HepG2 (cell line): ENCODE results near the gene CPLANE1. TPM values are rescaled to one million over a fixed set of nuclear protein-coding genes. Genes with fewer than 3 reads are reported as not detected.
A peak's percentile ranks its signal among the peaks of the same experiment; 100 is the strongest.

Experiments
- ATAC-seq: fragments of 200-7000 bp; cut with Tn5 transposase; 3 replicates; pipeline ENCODE4 v1.9.1; 2020; ENCODE audit warnings: mild to moderate bottlenecking, moderate library complexity
- BruUV-seq: library from RNA; stranded (reverse); fragments of 400-500 nt; replicated peaks from 2 replicates; lab custom pipeline; 2021; lab: Mats Ljungman, UMichigan
- CTCF ChIA-PET: fragments of 300-600 bp; formaldehyde crosslinking; extraction: SDS; loops from one replicate; lab custom pipeline; 2021; ENCODE audit warnings: low total read pairs, inconsistent platforms, low intra/inter-chr PET ratio; lab: Yijun Ruan, JAX
- POLR2A ChIA-PET: fragments of 350-600 bp; sonication (Branson Sonifier 250); formaldehyde crosslinking; loops from one replicate; lab custom pipeline; 2020; ENCODE audit warnings: antibody characterized with exemption, inconsistent platforms; lab: Yijun Ruan, JAX
- DNase-seq: peaks from one replicate; pipeline ENCODE4 v3.0.0-alpha.2; 2015; ENCODE audit warnings: low spot score
- FAIRE-seq: peaks from 3 replicates; lab custom pipeline; 2011; peaks lifted over from hg19 to GRCh38; lab: Jason Lieb, UNC
- H2AFZ ChIP-seq: one replicate; pipeline ENCODE4 v1.6.1; 2011; ENCODE audit warnings: low read length, inconsistent platforms
- H3K27ac ChIP-seq: fragments of 300-600 bp; 3 replicates; pipeline ENCODE4 v1.8.0; 2011; ENCODE audit warnings: mixed run types, mild to moderate bottlenecking, mixed read lengths, low read length, inconsistent platforms; ENCODE audit not compliant: insufficient read depth; ENCODE audit errors: extremely low read length
- H3K27me3 ChIP-seq, 2 experiments: fragments of 200-600 bp in 1 of 2; 2 replicates in 1 of 2; 3 replicates in 1 of 2; pipeline versions ENCODE4 v1.6.0 to v1.8.0; 2011; ENCODE audit warnings: low read length in 2 of 2, mild to moderate bottlenecking in 2 of 2, moderate library complexity in 2 of 2, inconsistent platforms in 1 of 2; ENCODE audit not compliant: insufficient read depth in 2 of 2, control insufficient read depth in 1 of 2
- H3K36me3 ChIP-seq, 2 experiments: fragments of 200-600 bp in 1 of 2; replicated peaks in 1 of 2; 2 replicates in 1 of 2; 3 replicates in 1 of 2; pipeline versions ENCODE4 v1.5.1 to v1.8.0; 2011; ENCODE audit warnings: low read length in 2 of 2, inconsistent platforms in 1 of 2; ENCODE audit not compliant: insufficient read depth in 2 of 2, control insufficient read depth in 1 of 2
- H3K4me1 ChIP-seq: 2 replicates; pipeline ENCODE4 v1.5.1; 2012; ENCODE audit warnings: low read length, inconsistent platforms; ENCODE audit not compliant: insufficient read depth
- H3K4me2 ChIP-seq: 2 replicates; pipeline ENCODE4 v1.6.0; 2011; ENCODE audit warnings: low read depth, low read length, inconsistent platforms
- H3K4me3 ChIP-seq, 3 experiments: fragments of 200-600 bp in 1 of 3; sonication (generic), shearing (Covaris generic) in 1 of 3; replicated peaks in 1 of 3; 2 replicates each; pipeline ENCODE4 v1.5.1; 2011 to 2016; ENCODE audit warnings: low read length in 3 of 3, inconsistent platforms in 2 of 3, low read depth in 2 of 3, mild to moderate bottlenecking in 2 of 3, control low read depth in 1 of 3, mixed read lengths in 1 of 3; ENCODE audit not compliant: insufficient read depth in 1 of 3
- H3K79me2 ChIP-seq: one replicate; pipeline ENCODE4 v1.6.1; 2011; ENCODE audit warnings: low read length, inconsistent platforms; ENCODE audit not compliant: insufficient read depth
- H3K9ac ChIP-seq: 2 replicates; pipeline ENCODE4 v1.6.0; 2011; ENCODE audit warnings: mild to moderate bottlenecking, low read depth, low read length, inconsistent platforms; ENCODE audit not compliant: insufficient read depth
- H3K9me3 ChIP-seq: 2 replicates; pipeline ENCODE4 v1.5.1; 2012; ENCODE audit warnings: mild to moderate bottlenecking, low read length
- H4K20me1 ChIP-seq: 2 replicates; pipeline ENCODE4 v1.6.0; 2011; ENCODE audit warnings: inconsistent platforms, mild to moderate bottlenecking, low read length, moderate library complexity; ENCODE audit not compliant: insufficient read depth
- FOXA1 ChIP-seq, 2 experiments: fragments of 450-650 bp in 1 of 2; sonication (generic) in 1 of 2; formaldehyde crosslinking in 1 of 2; IDR thresholded peaks; 2 replicates each; pipeline versions ENCODE4 v1.4.0 to v1.6.1; 2016 to 2020; ENCODE audit warnings: missing genetic modification reagents in 1 of 2
- FOXK2 ChIP-seq: fragments of 450-650 bp; IDR thresholded peaks from 2 replicates; pipeline ENCODE4 v1.6.1; 2016
- HHEX ChIP-seq: IDR thresholded peaks from 2 replicates; pipeline ENCODE4 v1.6.1; 2016; ENCODE audit warnings: control low read depth
- HNF4A ChIP-seq: sonication (generic); formaldehyde crosslinking; IDR thresholded peaks from 2 replicates; pipeline ENCODE4 v1.4.0; 2020; ENCODE audit warnings: missing genetic modification reagents
- HNF4G ChIP-seq, 2 experiments: sonication (generic) in 1 of 2; formaldehyde crosslinking in 1 of 2; IDR thresholded peaks; 2 replicates each; pipeline versions ENCODE4 v1.4.0 to v1.6.1; 2011 to 2020; ENCODE audit warnings: borderline replicate concordance in 2 of 2, low read depth in 2 of 2, mild to moderate bottlenecking in 2 of 2, low read length in 1 of 2, missing genetic modification reagents in 1 of 2, moderate library complexity in 1 of 2
- NR2F6 ChIP-seq, 2 experiments: IDR thresholded peaks; 2 replicates each; pipeline ENCODE4 v1.6.1; 2016; ENCODE audit warnings: antibody characterized with exemption in 1 of 2, mild to moderate bottlenecking in 1 of 2
- SP5 ChIP-seq: IDR thresholded peaks from 2 replicates; pipeline ENCODE4 v1.6.1; 2016; ENCODE audit warnings: low read depth, borderline replicate concordance
- STAG1 ChIP-seq: sonication (generic); formaldehyde crosslinking; IDR thresholded peaks from 2 replicates; pipeline ENCODE4 v1.4.0; 2020; ENCODE audit warnings: missing genetic modification reagents
- TCF7 ChIP-seq: sonication (generic); IDR thresholded peaks from 2 replicates; pipeline ENCODE4 v1.6.1; 2016; ENCODE audit warnings: antibody characterized with exemption, low read depth
- WGBS: methylation state at CpG from one replicate; pipeline ENCODE4 v1.1.6; 2017; ENCODE audit warnings: low lambda C conversion rate; 5-methylcytosine and 5-hydroxymethylcytosine counted together
- in situ Hi-C: cut with HindIII; loops from 2 replicates; pipeline ENCODE4 v1.10.0; 2017; ENCODE audit warnings: low pct_unique_long_range_greater_than_20kb; ENCODE audit not compliant: extremely low pct_ligation_motif_present
- intact Hi-C: fragments of 100-400 bp; cut with micrococcal nuclease; formaldehyde crosslinking; loops from one replicate; pipeline ENCODE4 v1.10.0; 2022; ENCODE audit not compliant: unreplicated experiment
- polyA plus RNA-seq, 8 experiments: library from polyadenylated mRNA; depleted of rRNA in 3 of 8; stranded (reverse) in 7 of 8; unstranded in 1 of 8; fragments of >200 nt; fragmentation: Illumina TruSeq in 4 of 8; extraction: Trizol in 4 of 8; gene quantifications; 2 replicates each; pipeline versions ENCODE4 v1.2.1 to v1.2.3, GENCODE V29; 2011 to 2016; ENCODE audit warnings: low read depth in 4 of 8, missing spikeins in 1 of 8, mixed read lengths in 1 of 8; ENCODE audit not compliant: insufficient read depth in 1 of 8
- total RNA-seq, 5 experiments: library from RNA; depleted of rRNA; stranded (reverse); fragments of >200 nt; fragmentation: Illumina TruSeq; extraction: Trizol; gene quantifications; 2 replicates each; pipeline ENCODE4 v1.2.3, GENCODE V29; 2016; ENCODE audit warnings: low read depth in 1 of 5
- TF ChIP-seq, protein P1 (sequence below): sonication (generic); formaldehyde crosslinking; IDR thresholded peaks from 2 replicates; pipeline ENCODE4 v1.4.0; 2020; ENCODE audit warnings: missing genetic modification reagents
- TF ChIP-seq, protein P2 (sequence below): IDR thresholded peaks from 2 replicates; pipeline ENCODE4 v1.4.0; 2020; ENCODE audit warnings: mild to moderate bottlenecking, missing genetic modification reagents
- TF ChIP-seq, protein P3 (sequence below): sonication (generic); formaldehyde crosslinking; conservative IDR thresholded peaks from 2 replicates; pipeline ENCODE4 v1.8.0; 2022; ENCODE audit warnings: low read depth, missing genetic modification reagents

CPLANE1 gene
- total and polyA plus RNA-seq, 2 of the 13 experiments (the other 11 are each of a cell fraction or from before 2014, with no cell fraction given): 6.3 to 9.9 TPM

DNA sequence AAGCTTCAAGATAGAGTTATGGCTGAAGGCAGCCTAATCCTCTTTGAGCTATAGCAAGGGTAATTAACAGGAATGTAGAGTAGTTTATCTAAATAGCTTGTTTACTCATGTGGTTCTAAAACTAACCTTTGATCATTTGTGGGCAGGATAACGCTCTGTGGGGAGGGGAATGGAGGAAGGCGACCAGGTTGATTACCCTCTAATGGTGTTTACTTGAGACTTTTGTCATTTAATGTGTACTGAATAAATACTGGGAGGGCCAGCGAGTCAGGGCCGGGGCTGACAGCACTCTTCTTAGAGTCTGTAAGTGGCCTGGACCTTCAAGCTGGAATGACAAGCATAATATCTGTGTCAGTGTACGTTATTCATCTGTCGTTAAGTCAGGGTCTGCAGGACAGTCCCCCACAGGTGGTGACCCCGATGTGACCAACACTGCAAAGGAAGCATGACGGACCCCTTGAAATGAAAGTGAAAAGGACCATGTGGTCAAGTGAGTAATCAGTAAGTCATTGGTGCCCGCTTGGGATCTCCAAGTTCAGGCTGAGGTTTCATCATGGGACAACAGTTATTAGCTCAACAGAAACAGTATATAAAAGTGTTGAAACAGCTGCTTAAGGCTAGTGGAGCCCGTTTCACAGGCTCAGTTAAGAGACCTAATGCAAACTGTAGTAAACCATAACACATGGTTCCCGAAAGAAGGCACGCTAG is 162.6 kb downstream of the CPLANE1 start:
- no TSS peak for BruUV-seq
- intact Hi-C loops: no loop called here
- H3K27me3 ChIP-seq: peaks cover 0 to 11% of the 10 kb centered on the region in 2 experiments; a peak in 2 of 5 replicates
- WGBS: 50% methylated on average over 12 of the region's 12 CpGs
- H3K79me2 ChIP-seq: no peaks in the 10 kb centered on the region
- H4K20me1 ChIP-seq: no peaks in the 10 kb centered on the region
- H3K9ac ChIP-seq: no peak overlapping the region
- DNase-seq: peak; percentile 56
- peak; percentile 91 for ATAC-seq
- in situ Hi-C loops: no loop called here
- H3K36me3 ChIP-seq: no peaks in the 10 kb centered on the region
- CTCF ChIA-PET: no interaction called here
- no peaks in the 10 kb centered on the region for H3K9me3 ChIP-seq
- no peak for FAIRE-seq
- no peak overlapping the region for H2AFZ ChIP-seq
- POLR2A ChIA-PET: no interaction called here
- no peak overlapping the region for H3K27ac ChIP-seq
- peaks cover 11% of the 10 kb centered on the region for H3K4me1 ChIP-seq
- H3K4me2 ChIP-seq: no peak overlapping the region
- H3K4me3 ChIP-seq: no peak overlapping the region
- TF ChIP-seq, protein P1, sequence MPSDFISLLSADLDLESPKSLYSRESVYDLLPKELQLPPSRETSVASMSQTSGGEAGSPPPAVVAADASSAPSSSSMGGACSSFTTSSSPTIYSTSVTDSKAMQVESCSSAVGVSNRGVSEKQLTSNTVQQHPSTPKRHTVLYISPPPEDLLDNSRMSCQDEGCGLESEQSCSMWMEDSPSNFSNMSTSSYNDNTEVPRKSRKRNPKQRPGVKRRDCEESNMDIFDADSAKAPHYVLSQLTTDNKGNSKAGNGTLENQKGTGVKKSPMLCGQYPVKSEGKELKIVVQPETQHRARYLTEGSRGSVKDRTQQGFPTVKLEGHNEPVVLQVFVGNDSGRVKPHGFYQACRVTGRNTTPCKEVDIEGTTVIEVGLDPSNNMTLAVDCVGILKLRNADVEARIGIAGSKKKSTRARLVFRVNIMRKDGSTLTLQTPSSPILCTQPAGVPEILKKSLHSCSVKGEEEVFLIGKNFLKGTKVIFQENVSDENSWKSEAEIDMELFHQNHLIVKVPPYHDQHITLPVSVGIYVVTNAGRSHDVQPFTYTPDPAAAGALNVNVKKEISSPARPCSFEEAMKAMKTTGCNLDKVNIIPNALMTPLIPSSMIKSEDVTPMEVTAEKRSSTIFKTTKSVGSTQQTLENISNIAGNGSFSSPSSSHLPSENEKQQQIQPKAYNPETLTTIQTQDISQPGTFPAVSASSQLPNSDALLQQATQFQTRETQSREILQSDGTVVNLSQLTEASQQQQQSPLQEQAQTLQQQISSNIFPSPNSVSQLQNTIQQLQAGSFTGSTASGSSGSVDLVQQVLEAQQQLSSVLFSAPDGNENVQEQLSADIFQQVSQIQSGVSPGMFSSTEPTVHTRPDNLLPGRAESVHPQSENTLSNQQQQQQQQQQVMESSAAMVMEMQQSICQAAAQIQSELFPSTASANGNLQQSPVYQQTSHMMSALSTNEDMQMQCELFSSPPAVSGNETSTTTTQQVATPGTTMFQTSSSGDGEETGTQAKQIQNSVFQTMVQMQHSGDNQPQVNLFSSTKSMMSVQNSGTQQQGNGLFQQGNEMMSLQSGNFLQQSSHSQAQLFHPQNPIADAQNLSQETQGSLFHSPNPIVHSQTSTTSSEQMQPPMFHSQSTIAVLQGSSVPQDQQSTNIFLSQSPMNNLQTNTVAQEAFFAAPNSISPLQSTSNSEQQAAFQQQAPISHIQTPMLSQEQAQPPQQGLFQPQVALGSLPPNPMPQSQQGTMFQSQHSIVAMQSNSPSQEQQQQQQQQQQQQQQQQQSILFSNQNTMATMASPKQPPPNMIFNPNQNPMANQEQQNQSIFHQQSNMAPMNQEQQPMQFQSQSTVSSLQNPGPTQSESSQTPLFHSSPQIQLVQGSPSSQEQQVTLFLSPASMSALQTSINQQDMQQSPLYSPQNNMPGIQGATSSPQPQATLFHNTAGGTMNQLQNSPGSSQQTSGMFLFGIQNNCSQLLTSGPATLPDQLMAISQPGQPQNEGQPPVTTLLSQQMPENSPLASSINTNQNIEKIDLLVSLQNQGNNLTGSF (CRISPR knock-in tag): no peak
- TF ChIP-seq SP5 (CRISPR knock-in tag): peak; percentile 85
- 0 out of 2 replicates have a peak, but pooled peaks have one; percentile 29 for TF ChIP-seq FOXK2
- TF ChIP-seq, protein P2, sequence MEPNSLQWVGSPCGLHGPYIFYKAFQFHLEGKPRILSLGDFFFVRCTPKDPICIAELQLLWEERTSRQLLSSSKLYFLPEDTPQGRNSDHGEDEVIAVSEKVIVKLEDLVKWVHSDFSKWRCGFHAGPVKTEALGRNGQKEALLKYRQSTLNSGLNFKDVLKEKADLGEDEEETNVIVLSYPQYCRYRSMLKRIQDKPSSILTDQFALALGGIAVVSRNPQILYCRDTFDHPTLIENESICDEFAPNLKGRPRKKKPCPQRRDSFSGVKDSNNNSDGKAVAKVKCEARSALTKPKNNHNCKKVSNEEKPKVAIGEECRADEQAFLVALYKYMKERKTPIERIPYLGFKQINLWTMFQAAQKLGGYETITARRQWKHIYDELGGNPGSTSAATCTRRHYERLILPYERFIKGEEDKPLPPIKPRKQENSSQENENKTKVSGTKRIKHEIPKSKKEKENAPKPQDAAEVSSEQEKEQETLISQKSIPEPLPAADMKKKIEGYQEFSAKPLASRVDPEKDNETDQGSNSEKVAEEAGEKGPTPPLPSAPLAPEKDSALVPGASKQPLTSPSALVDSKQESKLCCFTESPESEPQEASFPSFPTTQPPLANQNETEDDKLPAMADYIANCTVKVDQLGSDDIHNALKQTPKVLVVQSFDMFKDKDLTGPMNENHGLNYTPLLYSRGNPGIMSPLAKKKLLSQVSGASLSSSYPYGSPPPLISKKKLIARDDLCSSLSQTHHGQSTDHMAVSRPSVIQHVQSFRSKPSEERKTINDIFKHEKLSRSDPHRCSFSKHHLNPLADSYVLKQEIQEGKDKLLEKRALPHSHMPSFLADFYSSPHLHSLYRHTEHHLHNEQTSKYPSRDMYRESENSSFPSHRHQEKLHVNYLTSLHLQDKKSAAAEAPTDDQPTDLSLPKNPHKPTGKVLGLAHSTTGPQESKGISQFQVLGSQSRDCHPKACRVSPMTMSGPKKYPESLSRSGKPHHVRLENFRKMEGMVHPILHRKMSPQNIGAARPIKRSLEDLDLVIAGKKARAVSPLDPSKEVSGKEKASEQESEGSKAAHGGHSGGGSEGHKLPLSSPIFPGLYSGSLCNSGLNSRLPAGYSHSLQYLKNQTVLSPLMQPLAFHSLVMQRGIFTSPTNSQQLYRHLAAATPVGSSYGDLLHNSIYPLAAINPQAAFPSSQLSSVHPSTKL: peak; percentile 32; the same call in 1 of the 2 replicates
- no peak for TF ChIP-seq STAG1 (CRISPR knock-in tag)
- peak; percentile 80 for TF ChIP-seq NR2F6 (IDR thresholded peaks at IDR 0.05)
- 0 out of 2 replicates have a peak, but pooled peaks have one; percentile 20 for TF ChIP-seq NR2F6 (CRISPR knock-in tag; IDR thresholded peaks at IDR 0.05)
- peak; percentile 52 for TF ChIP-seq TCF7
- TF ChIP-seq HNF4A (CRISPR knock-in tag): peak; percentile 52
- peak; percentile 94 for TF ChIP-seq HHEX
- peak; percentile 43; the same call in 1 of the 2 replicates for TF ChIP-seq FOXA1 (IDR thresholded peaks at IDR 0.05)
- peak; percentile 83 for TF ChIP-seq FOXA1 (CRISPR knock-in tag; IDR thresholded peaks at IDR 0.05)
- TF ChIP-seq HNF4G (IDR thresholded peaks at IDR 0.05; ENCODE audit: borderline replicate concordance, low read depth, low read length): peak; percentile 27; the same call in 1 of the 2 replicates
- no peak for TF ChIP-seq HNF4G (CRISPR knock-in tag; IDR thresholded peaks at IDR 0.05; ENCODE audit: borderline replicate concordance, low read depth)
- TF ChIP-seq, protein P3, sequence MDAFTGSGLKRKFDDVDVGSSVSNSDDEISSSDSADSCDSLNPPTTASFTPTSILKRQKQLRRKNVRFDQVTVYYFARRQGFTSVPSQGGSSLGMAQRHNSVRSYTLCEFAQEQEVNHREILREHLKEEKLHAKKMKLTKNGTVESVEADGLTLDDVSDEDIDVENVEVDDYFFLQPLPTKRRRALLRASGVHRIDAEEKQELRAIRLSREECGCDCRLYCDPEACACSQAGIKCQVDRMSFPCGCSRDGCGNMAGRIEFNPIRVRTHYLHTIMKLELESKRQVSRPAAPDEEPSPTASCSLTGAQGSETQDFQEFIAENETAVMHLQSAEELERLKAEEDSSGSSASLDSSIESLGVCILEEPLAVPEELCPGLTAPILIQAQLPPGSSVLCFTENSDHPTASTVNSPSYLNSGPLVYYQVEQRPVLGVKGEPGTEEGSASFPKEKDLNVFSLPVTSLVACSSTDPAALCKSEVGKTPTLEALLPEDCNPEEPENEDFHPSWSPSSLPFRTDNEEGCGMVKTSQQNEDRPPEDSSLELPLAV: no peak
